ENCODE measurements around the gene SMAD6.
"Not testable (repeated sequence)": the region's sequence is repeated elsewhere in the genome, so short reads cannot be mapped to it uniquely, and the experiment has no call there.

Gene SMAD6

DNA sequence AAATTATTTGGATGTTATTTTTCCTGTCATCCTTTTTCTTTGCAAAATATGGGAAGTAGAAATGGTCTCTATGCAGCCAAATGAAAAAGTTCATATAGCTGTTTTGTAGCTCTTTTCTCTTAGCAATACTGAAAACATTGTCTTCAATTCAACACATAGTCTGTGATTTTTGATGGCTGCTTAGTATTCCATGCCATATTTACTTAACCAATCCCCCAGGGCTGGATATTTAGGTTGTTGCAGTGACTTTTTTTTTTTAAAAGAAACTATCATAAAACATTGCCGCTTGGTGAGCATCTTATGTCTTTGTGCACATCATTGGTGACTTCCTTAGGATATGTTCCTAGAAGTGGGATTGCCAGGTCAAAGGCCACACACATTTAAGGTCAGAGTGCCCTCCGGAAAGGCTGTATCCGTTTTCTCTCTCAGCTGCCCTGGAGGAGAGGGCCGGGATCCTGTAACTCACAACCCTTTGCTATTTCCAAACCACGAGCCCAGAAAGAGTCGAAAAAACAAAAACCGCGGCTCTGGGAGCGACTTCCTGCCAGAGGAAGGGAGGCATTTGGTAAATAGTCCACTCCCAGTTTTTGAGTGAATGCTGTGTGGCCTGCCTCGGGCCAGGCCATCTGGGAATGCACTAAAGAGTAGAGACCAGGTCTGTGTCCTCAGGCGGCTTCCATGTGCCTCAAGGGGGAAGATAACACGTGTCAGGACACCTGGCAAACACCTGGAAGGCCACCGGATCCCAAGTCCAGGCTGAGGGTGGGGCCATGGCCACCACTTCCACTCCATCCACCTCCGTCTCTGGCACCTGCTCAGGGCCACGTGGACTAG lies 41.9 kb downstream of the SMAD6 start:
- no peak for DNase-seq

DNA sequence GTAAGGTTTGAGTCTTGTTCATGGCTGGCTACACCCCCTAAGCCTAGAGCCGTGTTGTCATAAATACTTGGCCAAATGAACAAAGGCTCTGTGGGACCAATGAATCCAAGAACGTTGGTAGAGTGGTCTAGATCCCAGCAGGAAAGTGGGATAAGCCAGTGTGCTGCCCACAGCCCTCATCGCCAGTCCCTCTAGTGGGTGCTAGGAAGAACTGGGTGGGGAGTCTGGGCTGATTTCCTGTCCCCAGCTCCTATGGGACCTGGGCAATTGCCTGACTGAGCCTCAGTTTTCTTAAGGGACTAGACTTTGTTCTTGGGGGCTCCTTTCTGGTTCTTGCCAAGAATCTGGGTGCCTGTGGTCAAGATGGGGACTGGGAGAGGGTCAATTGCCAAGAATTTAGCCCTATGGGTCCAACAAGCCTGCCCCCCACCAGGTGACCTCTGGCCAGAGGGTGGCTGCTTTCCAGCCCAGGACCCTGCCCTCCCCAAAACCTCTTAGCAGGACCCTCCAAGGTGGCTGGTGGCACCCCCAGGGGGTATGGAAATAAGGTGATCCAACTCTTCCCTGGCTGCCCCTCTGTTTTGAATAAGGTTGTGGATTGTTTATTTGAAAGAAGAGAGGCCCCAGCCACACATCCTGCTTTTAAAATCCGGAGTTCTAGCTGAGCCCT lies 42.7 kb downstream of the SMAD6 start:
- DNase-seq, result no peak

DNA sequence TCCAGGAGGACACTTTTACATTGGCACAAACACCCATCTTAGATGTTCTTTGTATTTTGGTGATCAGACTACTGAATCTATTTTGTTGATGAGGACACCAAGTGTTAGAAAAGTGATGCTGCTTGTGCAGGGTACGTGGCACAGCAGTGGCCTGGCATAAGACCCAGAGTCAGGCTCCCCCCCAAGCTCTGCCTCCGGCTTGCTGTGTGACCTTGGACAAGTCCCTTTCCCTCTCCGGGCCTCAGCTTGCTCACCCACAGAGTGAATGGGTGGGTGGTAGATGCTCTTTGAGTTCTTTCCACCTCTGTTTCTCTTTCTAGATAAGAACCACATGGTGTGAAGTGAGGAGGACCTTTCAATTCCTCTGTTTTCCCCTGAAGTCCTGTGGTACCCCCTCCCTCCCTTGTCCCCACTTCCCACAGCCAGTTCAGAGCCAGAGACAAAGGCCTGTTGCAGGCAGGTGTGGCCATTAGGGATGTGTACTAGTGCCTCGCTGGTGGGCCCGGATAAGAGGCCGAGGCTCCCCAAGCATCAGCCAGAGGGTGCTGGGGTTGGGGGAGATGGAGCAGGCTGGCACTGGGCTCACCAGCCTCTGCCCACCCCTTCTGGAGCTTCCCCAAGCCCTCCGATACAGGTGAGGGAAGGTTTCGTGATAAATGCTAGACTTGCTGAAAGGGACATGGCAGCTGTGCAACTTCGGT lies 43.6 kb downstream of the SMAD6 start:
- no peak for DNase-seq

DNA sequence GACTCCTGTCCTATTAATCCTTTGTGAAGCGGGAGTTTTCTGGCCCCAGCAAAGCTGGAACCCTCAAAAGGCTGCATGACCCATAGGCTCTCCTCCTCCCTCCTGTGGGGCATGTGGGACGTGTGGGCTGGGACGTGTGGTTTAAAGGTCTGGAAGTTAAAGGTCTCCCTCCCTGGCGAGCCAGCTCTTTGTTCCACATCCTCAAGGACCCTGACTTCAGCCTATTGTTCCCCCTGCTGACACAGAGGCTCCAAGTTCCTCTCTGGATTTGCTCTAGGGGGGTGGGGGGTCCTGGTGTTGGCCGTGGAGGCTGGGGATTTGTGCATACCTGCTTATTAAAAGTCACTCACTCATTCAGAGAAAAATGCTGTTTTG lies 44.2 kb downstream of the SMAD6 start:
- no peak for DNase-seq

DNA sequence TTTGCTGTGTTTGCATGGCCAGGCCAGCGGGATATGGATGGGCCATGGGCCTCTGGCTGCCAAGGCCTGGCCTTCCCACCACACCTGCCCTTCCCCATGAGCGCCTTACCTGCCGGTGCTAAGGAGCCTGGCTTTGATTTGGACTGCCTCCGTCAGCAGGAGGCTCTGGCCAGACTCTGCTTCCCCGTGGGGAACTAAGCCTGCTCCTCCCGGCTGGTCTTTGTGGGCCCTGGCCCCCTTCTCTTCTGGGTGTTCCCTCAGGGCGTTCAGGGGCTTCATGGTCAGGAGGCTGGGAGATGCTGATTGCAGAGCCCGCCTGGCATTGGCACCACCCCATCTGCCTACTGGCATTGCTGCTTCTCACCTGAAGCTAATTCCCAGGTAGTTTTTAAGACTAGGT lies 45.2 kb downstream of the SMAD6 start:
- DNase-seq, result no peak

DNA sequence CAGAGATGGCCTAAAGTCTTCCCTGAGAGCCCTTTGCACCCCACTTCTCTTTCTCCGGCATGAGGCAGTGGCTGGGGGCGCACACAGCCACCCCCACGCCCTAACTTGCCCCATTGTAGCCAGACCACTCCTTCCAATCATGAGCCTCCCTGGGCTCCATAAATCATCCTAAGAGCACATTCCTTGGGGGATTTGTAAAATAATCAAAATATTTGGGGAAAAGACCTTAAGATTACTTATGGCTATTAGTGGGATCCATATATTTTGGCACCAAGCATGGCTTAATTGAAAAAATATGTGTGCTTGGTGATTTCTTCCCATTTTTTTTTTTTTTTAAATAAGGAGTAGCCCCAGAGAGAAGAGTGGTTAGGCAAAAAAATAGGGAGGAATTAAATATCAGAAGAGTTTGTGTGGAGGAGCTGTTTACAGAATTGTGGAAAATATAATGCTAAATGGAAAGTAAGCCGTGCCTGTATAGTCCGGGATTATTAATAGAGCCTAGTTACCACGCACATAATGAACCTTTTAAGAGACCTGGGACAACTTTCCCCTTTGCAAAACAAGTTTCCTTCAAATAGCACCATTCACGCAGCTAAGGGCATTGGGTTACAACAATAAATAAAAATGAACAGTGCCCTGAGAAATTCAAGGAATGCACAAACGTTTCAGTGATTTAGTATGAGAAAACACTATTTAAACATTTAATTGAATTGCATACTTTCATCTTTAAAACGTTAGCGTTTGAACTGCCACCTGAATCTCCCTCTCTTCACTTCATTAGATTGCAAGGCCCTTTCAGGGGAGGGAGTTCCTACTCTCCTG lies 46.1 kb downstream of the SMAD6 start:
- no peak for DNase-seq

DNA sequence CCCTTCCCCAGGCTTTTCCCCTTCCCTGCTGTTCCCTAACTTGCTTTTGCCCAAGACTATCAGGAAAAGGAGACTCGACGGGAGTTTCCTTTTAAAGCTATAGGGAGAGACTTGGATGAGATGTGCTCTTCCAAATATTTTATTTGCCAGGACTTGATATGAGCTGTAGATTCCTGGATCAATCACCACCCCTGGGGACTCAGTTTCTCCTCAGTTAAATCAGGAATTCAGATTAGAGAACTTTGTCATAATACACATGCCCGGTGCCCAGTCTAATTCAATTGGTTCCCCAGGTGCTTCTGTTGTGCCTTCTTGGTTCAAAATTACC lies 46.6 kb downstream of the SMAD6 start:
- no peak for DNase-seq

DNA sequence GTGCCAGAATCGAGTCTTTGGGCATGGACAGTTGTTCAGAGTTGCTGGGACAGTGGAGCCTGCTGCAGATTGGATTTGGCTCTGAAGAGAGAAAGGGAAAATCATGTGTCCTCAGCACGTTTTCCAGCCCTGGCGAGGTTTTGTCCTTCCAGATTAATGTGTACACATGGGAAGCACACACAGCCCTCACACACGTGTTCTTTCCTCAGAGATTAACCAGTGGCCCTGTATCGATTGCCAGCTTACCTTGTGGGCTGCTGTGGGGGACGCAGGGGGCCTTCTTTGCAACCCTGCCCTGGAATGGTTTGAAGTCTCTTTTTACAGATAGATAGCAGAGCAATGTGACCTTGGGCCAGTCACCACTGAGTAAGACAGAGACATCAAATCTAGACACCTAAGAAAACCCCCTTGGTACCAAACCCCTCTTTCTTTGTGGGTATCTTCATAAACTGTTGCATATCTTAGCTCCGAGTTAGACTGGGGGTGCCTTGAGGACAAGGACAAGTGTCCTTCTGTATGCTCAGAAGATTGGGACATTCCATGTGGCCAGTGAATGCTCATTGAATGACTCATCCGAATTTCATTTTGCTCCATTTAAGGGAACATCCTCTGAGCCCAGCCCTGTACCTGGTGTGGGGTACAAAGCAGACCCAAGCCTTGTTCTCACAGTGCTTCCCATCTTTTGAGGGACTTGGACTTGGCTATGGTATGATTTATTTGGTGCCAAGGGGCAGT lies 48.0 kb downstream of the SMAD6 start:
- no peak for DNase-seq

DNA sequence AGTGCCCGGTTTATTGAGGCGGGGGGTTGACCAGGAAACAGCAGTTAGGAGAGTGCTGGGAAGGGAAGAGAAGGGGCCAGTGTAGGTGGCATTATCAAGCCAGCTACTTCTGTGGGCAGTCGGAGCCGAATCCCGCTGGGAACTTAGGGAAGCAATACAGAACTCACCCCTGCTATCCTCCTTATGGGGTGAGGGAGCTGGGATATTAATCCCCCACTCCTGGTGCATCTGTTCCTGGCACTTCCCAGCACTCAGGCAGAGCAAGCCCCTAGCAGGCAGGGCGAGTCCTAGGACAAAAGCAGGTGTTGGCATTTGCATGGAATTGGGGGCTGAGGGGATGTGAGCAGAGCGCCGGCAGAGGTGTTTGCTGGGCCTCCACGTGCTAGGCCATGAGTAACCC lies 48.6 kb downstream of the SMAD6 start:
- no peak for DNase-seq

DNA sequence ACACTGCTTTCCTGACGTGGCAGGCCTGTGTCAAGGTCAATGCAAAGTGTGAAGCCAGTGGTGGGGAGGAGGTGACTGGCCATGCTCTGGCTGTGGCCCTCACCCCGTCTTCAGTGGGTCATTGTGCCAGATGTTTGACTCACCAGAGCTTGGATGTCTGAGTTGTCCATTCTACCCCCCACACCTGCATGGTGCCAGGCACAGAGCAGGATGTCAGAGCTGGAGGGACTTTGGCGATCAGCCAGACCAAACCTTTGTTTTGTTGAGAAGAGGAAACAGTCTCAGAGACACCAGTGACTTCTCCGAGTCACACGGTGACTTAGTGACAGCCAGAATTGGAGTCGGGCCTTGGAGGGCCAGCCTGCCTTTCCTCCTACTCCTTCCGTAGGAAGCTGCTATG lies 49.5 kb downstream of the SMAD6 start:
- DNase-seq, result no peak

DNA sequence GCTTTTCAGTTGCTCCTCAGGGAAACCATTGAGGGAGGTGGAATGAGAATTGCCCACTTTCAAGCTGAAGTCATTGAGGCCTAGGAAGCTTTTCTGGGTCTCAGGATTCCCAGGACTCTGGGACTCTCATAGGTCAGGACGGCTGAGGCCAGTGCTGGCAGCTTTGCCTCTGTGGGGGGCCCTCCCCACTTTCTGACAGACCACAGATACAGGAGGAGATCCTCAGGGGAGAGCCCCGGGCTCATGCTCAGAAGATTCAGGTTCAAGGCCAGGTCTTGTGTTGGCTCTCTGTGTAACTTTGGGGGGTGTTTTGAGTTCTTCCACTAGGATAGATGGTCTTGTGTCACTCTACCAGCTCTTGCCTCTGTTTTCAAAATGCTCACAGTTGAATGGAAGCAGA lies 50.0 kb downstream of the SMAD6 start:
- DNase-seq, result no peak

DNA sequence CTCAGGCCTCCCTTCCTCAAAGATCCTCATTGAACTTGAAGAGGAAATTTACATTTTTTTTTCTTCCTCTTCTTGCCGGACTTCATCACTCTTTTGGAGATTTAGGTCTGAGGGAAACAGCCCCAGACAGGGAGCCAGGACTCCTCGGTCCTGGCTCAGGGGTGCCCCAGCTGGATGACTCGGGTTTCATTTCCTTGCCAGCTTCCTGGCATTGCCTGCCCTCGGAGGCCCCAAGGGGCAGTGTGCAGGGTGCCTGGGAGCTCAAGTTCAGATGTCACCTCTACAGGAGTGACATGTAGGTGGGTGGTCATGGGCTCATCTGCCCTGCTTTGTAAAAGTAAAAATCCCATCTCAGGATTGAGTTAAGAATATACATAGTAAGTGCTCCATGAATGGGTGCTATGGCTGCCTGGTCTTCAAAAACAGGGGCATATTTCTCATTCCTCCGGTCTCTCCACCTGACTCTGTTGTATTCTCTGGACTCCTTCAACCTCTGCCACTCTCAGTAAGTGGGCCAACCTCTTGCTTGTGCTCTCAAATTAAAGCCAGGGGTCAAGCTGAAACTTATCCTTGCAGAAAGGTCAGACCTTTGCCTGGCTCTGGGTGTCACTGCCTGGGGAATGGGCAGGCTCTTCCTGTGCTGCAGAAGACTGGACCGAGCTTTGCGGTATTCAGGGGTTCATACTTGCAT lies 51.8 kb downstream of the SMAD6 start:
- no peak for DNase-seq

DNA sequence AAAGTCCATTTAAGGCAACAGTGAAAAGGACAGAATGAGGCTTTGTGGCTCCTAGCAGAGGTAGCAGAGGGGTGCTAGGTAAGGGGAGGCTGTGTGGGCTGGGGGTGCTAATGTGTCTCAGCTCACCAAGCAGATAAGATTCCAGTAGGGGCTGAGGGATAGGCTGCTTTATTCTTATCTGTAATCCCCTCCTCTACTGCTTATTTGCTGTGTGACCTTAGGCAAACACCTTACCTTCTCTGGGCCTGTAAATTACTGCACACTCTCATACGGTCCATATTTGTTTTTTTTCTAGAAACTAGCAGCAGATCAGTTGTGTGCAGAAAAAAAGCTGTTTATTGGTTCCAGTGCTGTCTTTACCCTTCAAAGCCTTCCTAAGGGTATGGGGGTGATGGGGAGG lies 52.8 kb downstream of the SMAD6 start:
- no peak for DNase-seq

DNA sequence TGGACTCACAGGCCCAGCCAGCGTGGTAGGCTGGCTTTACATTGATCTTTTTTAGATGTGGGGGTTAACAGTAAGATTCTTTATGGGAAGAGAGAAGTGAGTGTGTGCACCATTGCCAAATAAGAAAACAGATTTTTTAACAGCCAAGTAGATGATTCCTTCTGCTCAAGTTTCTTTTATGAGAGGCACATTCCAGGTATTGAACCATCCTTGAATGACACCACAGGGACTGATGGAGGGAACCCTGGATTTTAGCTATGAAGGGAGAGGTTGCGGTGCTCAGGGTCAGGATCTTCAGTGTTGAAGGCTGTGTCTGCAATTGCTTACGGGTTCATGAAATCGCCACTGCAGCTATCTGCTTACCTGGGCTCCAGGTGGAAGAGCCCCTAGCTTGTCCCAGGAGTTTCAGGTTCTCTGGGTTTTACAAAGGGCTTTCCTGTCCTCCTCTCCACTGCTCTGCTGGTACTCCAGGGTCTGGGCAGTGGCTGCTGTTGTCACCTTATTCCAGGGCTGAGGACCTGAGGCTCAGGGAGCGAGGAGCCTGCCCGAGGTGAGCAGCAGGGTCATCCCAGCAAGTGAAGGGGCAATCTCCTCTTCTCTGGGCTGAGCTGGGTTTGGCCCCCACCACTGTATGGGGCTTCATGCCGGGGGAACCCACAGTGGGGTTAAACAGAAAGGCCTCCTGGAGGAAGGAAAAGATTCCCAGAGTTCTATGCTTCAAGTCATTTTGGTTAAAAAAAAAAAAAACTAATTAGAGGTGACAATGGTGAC lies 53.4 kb downstream of the SMAD6 start:
- DNase-seq, result no peak

DNA sequence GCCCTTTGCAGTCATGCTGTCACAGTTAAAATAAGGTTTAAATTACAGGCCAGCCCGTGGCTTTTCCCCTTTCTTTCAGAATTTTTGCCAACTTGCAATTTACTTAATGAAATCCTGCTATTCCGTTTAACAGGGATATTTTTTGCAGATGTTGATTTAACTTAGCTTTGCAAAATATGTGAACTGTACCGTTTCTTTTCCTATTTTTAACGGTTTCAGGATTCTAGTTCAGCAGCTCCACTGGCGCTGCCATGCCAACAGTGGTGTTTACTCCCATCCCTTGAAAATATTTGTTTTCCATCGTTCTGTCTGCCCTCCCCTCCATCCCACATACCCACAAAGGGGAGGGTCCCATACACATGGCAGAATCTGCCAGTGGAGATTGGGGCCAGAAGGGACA lies 54.3 kb downstream of the SMAD6 start:
- no peak for DNase-seq

DNA sequence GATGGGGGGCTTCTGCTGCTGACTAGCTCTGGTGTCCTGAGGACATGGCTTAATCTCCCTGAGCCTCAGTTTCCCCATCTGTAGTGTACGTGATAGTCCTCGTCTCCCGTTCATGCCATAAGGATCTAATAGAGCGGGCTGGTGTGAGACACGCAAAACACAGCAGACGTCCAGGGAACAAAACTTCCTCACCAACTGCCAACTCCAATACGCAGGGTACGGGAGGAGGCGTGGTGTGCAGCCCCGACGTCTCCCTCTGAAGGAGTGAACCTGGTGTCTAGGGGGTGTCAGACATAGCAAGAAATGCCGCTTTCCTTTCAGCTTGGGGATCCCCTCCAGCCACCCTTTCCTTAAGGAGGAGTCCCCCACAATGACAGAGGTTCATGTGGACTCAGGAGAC lies 55.0 kb downstream of the SMAD6 start:
- DNase-seq, result no peak

DNA sequence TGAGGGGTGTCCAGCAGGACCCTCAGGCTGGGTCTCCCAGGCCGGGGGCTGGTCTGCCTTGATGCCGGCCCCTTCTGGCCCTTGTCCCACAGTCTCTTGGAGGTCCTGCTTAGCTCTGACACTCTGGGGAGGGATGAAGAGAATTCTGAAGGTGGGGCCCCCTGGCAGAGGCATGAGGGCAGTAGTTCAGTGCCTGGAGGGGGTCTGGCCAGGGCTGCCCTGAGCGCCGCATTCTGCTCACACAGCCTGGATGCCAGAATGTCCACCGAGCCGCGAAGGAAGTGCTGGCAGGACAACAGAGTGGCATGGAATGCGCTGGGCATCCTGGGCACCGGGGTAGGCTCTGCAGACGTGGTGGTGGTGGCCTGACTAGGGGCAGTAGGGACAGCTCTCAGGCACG lies 55.5 kb downstream of the SMAD6 start:
- DNase-seq, result no peak

DNA sequence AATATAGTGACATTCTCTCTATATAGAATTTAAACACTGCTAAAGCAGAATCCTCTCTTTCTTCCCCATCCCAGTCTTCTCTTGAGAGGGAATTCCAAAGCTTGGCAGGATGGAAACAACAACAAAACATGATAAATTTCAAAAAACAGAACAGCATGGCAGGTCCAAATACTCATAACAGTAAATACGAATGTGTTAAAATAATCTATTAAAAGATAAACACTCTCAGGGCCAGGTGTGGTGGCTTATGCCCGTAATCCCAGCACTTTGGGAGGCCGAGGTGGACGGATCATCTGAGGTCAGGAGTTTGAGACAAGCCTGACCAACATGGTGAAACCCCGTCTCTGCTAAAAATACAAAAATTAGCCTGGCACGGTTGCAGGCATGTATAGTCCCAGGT lies 56.2 kb downstream of the SMAD6 start:
- not testable (repeated sequence) for DNase-seq

DNA sequence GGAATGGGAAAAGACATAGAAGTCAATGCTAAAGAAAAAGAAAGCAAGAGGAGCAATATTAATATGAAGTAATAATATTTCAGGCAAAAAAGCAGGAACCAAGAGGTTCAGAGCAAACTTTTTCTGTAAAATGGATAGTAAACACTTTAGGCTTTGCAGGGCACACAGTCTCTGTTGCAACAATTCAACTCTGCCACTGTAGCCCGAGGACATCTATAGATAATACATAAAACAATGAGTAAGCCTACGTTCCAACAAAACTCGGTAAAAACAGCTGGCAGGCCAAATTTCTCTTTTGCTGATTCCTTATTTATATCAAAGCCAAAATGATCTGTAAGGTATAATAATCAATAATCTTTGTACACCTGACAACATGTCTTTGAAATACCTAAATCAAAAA lies 56.8 kb downstream of the SMAD6 start:
- DNase-seq, result no peak

DNA sequence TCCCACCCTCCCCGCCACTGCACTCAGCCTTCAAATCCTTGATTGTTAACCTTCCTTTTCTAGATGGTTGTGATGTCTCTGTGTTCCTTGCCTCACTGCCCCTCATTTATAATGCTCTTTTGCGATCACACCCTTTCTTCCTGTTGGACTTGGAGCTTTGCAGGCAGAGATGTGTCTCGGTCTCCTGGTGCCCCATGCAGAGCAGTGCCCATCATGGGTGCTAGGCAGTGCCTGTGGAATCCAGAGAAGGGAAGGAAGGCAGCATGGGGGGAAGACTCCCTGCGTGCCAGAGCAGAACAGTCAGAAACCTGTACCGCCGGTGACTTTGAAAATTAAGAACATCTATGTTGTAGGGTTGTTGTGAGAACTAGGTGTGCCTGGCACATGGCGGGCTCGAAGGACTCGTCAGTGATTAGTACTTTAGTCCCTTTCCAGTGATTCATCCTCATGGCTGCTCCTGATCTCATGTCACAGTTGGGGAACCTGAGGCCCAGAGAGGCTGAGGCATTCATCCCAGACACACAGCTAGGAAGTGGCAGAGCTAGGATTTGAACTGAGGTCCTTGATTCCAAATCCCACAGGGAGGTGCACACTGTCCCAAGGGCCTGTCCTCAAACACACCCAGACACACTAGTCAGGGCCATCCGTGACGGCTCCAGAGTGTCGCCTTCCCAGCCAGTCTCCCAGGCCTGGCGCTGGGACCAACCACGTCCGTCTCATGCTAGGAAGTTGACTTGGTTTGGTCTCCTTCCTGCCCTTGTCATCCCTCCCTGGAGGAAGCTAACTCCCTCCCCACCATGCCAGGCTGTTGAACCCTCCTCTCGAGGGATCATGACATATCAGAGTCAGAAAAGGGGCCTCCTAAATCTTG lies 58.3 kb downstream of the SMAD6 start:
- DNase-seq, result no peak

Data from T1000 (cell line).